Activated B cell treated with CpG ODN at 0.5 μM for 24 hours (primary cell): ENCODE measurements around the gene UBE2E1. TPM values are rescaled to one million over a fixed set of nuclear protein-coding genes. Genes with fewer than 3 reads are reported as not detected.
"Not testable (repeated sequence)": the region's sequence is repeated elsewhere in the genome, so short reads cannot be mapped to it uniquely, and the experiment has no call there.

Source experiments
- ATAC-seq: fragments of 200-7000 bp; cut with Tn5 transposase; one replicate; pipeline ENCODE4 v1.10.0; 2021; ENCODE audit warnings: low read depth, mild to moderate bottlenecking, moderate library complexity
- CTCF ChIA-PET: fragments of 350-600 bp; sonication (Branson Sonifier 250); formaldehyde crosslinking; loops from one replicate; lab custom pipeline; 2021; ENCODE audit warnings: antibody characterized with exemption; lab: Charles Lee
- POLR2A ChIA-PET: fragments of 350-600 bp; sonication (Branson Sonifier 250); formaldehyde crosslinking; loops from one replicate; lab custom pipeline; 2021; ENCODE audit warnings: antibody characterized with exemption; lab: Charles Lee
- DNase-seq: peaks from one replicate; pipeline ENCODE4 v3.0.0; 2022
- H3K27ac Mint-ChIP-seq: one replicate; pipeline ENCODE4 v1.8.0; 2020; ENCODE audit warnings: mixed read lengths
- H3K27me3 Mint-ChIP-seq: one replicate; pipeline ENCODE4 v1.8.0; 2021; ENCODE audit warnings: mixed read lengths
- H3K36me3 Mint-ChIP-seq: one replicate; pipeline ENCODE4 v1.8.0; 2021; ENCODE audit warnings: low read depth, mixed read lengths
- H3K4me1 Mint-ChIP-seq: one replicate; pipeline ENCODE4 v1.8.0; 2021; ENCODE audit warnings: mixed read lengths
- H3K4me3 Mint-ChIP-seq: one replicate; pipeline ENCODE4 v1.8.0; 2020; ENCODE audit warnings: mild to moderate bottlenecking, mixed read lengths
- H3K9me3 Mint-ChIP-seq: one replicate; pipeline ENCODE4 v1.8.0; 2020; ENCODE audit warnings: mixed read lengths
- intact Hi-C: fragments of 100-400 bp; cut with micrococcal nuclease; formaldehyde crosslinking; loops from one replicate; pipeline ENCODE4 v1.15.1; 2024
- total RNA-seq: library from RNA; stranded (reverse); gene quantifications from 2 replicates; pipeline ENCODE4 v1.2.3, GENCODE V29; 2022
- TF ChIP-seq, protein P1 (sequence below): fragments of 200-600 bp; IDR thresholded peaks from one replicate; pipeline ENCODE4 v1.8.0; 2022; ENCODE audit warnings: antibody characterized with exemption, mild to moderate bottlenecking

The UBE2E1 gene
- total RNA-seq, 1 donor from 2014 or later, result 85.2 TPM

DNA sequence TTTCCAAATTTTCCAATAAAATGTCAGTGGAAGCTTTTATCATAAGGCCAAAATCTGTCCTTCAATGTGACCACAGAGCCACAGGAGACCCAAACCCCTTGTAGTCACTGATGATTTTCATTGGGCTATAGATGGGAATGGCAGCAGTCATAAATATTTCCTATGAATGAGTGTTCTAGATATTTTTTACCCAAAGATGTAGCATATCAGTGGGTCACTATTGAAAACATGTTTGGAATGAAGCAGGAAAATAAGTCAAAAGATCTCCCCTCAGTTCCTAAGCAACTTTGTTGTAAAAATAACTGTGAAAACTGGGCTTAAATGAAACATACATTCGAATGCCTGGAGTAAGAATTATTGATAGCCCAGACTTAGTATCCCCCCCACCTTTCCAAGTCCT lies 62.1 kb downstream of the UBE2E1 start:
- CTCF ChIA-PET, result no interaction called here
- Mint-ChIP-seq H3K4me3 (no peak overlapping the region), H3K9me3 (no peaks in the 10 kb centered on the region), H3K36me3 (peaks cover 14% of the 10 kb centered on the region), H3K27me3 (no peaks in the 10 kb centered on the region), H3K4me1 (peaks cover 40% of the 10 kb centered on the region), H3K27ac (no peak overlapping the region)
- ATAC-seq (no peak), DNase-seq (no peak)
- POLR2A ChIA-PET, result no interaction called here
- TF ChIP-seq, protein P1, sequence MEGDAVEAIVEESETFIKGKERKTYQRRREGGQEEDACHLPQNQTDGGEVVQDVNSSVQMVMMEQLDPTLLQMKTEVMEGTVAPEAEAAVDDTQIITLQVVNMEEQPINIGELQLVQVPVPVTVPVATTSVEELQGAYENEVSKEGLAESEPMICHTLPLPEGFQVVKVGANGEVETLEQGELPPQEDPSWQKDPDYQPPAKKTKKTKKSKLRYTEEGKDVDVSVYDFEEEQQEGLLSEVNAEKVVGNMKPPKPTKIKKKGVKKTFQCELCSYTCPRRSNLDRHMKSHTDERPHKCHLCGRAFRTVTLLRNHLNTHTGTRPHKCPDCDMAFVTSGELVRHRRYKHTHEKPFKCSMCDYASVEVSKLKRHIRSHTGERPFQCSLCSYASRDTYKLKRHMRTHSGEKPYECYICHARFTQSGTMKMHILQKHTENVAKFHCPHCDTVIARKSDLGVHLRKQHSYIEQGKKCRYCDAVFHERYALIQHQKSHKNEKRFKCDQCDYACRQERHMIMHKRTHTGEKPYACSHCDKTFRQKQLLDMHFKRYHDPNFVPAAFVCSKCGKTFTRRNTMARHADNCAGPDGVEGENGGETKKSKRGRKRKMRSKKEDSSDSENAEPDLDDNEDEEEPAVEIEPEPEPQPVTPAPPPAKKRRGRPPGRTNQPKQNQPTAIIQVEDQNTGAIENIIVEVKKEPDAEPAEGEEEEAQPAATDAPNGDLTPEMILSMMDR, result no peak
- intact Hi-C loops, result loop anchor here (5.0 kb wide), 2 partner anchors 946 to 1306 kb away; no protein-coding TSS in a partner anchor

DNA sequence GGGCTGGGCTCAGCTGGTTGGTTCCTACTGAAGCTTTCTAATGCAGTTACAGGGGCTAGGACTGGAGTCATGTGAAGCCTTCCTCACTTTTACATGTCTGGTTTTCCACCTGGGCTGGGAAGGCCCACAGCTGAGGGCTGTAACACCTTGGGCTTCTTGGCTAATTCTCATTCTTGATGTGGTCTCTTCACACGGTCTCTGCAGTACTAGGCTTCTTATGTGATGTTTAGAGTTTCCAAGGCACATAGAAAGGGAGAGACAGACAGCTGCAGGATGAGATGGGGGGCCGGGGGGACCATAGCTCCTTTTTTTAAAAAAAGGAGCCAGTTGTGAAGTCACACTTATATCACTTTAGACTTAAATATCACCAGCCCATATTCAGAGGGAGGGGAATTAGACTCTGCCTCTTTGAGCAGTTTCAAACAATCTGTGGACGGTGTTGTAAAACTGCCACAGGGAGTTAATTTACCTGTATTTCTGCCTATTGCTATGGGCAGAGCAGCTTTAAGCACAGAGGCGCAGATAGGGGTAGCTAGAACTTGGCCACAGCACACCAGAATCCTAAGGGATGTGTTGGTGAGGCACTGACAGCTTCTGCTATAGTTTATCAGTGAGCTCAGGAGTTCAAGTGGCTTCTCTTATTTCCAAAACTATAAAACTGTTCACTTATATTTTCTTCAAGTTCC lies 64.4 kb downstream of the UBE2E1 start:
- Mint-ChIP-seq H3K4me1 (peaks cover 39% of the 10 kb centered on the region), H3K9me3 (no peaks in the 10 kb centered on the region), H3K4me3 (no peak overlapping the region), H3K27ac (no peak overlapping the region), H3K27me3 (no peaks in the 10 kb centered on the region), H3K36me3 (peaks cover 7% of the 10 kb centered on the region)
- TF ChIP-seq, protein P1, result no peak
- intact Hi-C loops, result loop anchor here (5.0 kb wide), 2 partner anchors 948 to 1308 kb away; no protein-coding TSS in a partner anchor
- ChIA-PET CTCF (interaction anchor here (1.6 kb wide), 1 partner anchor 19 kb away, joined by 4 read pairs; no protein-coding TSS in a partner anchor), POLR2A (no interaction called here)
- ATAC-seq (no peak), DNase-seq (no peak)

DNA sequence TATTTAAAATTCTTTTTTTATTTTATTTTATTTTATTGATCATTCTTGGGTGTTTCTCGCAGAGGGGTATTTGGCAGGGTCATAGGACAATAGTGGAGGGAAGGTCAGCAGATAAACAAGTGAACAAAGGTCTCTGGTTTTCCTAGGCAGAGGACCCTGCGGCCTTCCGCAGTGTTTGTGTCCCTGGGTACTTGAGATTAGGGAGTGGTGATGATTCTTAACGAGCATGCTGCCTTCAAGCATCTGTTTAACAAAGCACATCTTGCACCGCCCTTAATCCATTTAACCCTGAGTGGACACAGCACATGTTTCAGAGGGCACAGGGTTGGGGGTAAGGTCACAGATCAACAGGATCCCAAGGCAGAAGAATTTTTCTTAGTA lies 64.9 kb downstream of the UBE2E1 start:
- H3K9me3 Mint-ChIP-seq, POLR2A ChIA-PET, H3K4me3 Mint-ChIP-seq, H3K36me3 Mint-ChIP-seq, H3K27me3 Mint-ChIP-seq, H3K27ac Mint-ChIP-seq, DNase-seq, ATAC-seq, intact Hi-C loops: not testable (repeated sequence)
- CTCF ChIA-PET, result interaction anchor here (1.6 kb wide), 1 partner anchor 18 kb away, joined by 4 read pairs; no protein-coding TSS in a partner anchor
- peaks cover 34% of the 10 kb centered on the region for H3K4me1 Mint-ChIP-seq

DNA sequence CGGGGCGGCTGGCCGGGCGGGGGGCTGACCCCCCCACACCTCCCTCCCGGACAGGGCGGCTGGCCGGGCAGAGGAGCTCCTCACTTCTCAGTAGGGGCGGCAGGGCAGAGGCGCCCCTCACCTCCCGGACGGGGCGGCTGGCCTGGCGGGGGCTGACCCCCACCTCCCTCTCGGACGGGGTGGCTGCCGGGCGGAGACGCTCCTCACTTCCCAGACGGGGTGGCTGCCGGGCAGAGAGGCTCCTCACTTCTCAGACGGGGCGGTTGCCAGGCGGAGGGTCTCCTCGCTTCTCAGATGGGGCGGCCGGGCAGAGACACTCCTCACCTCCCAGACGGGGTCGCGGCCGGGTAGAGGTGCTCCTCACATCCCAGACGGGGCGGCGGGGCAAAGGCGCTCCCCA lies 65.6 kb downstream of the UBE2E1 start:
- H3K4me1 Mint-ChIP-seq, result peaks cover 32% of the 10 kb centered on the region
- DNase-seq, H3K27me3 Mint-ChIP-seq, H3K4me3 Mint-ChIP-seq, H3K27ac Mint-ChIP-seq, H3K36me3 Mint-ChIP-seq, ATAC-seq, intact Hi-C loops, H3K9me3 Mint-ChIP-seq, POLR2A ChIA-PET, CTCF ChIA-PET: not testable (repeated sequence)

DNA sequence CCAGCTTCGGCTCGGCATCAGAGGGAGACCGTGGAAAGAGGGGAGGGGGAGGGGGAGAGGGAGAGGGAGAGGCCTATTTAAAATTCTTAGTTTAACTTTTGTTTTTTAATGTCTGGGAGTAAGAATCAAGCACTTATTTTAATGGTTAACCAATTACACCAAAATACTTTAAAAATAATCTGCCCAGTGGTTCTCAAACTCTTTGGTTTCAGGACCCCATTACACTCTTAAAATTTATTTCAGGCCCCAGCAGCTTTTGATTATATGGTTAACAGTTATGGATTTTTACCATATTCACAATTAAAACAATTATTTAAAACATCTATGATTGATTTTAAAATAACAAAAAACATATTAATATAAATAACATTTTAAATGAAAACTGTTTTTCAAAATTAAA lies 66.6 kb downstream of the UBE2E1 start:
- Mint-ChIP-seq H3K9me3 (no peaks in the 10 kb centered on the region), H3K27me3 (no peaks in the 10 kb centered on the region), H3K4me3 (no peak overlapping the region), H3K36me3 (peaks cover 3% of the 10 kb centered on the region), H3K4me1 (peaks cover 36% of the 10 kb centered on the region), H3K27ac (no peak overlapping the region)
- TF ChIP-seq, protein P1, result no peak
- POLR2A ChIA-PET, result no interaction called here
- ATAC-seq (no peak), DNase-seq (no peak)
- intact Hi-C loops, result no loop called here
- CTCF ChIA-PET, result no interaction called here

DNA sequence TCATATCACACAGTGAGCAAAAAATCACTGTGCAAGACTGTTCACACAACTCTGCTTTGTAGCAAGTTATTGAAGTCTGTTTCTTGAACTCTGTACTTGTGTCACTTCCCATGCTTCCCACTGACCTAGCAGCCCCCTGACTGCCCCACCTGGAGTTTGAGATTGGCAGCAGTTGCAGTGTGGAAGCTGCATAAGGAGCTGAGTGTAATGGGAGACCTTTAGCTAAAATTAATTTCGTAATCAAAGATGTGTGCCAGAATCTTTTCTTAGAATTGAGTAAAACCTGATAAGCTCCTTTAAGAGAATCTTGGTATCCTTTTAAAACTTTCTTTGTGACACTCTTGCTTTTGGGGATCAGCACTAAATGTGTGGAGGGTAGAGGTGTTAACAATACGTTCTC lies 68.2 kb downstream of the UBE2E1 start:
- no peak for ATAC-seq
- Mint-ChIP-seq H3K27me3 (no peaks in the 10 kb centered on the region), H3K36me3 (peaks cover 6% of the 10 kb centered on the region), H3K4me1 (peaks cover 33% of the 10 kb centered on the region), H3K4me3 (no peak overlapping the region), H3K27ac (no peak overlapping the region), H3K9me3 (no peaks in the 10 kb centered on the region)
- ChIA-PET POLR2A (no interaction called here), CTCF (interaction anchor here (1.0 kb wide), 1 partner anchor 9 kb away, joined by 3 read pairs; no protein-coding TSS in a partner anchor)
- intact Hi-C loops, result no loop called here
- no peak for DNase-seq
- TF ChIP-seq, protein P1, result no peak
